GM10248 (cell line): ENCODE results near the gene RAB37.
A peak's percentile ranks its signal among the peaks of the same experiment; 100 is the strongest.

Source experiments
- CTCF ChIA-PET: fragments of 300-600 bp; sonication (Branson Sonifier 250); formaldehyde crosslinking; extraction: SDS; loops from one replicate; lab custom pipeline; 2021; ENCODE audit warnings: antibody characterized with exemption; lab: Yijun Ruan, JAX
- POLR2A ChIA-PET: fragments of 350-650 bp; sonication (Branson Sonifier 250); formaldehyde crosslinking; extraction: SDS; loops from one replicate; lab custom pipeline; 2020; ENCODE audit warnings: antibody characterized with exemption; lab: Yijun Ruan, JAX
- DNase-seq: peaks from one replicate; pipeline ENCODE4 v3.0.0; 2012; ENCODE audit errors: extremely low spot score
- TF ChIP-seq, protein P1 (sequence below): IDR thresholded peaks from 2 replicates; pipeline ENCODE4 v1.5.1; 2012; ENCODE audit warnings: mild to moderate bottlenecking, low read depth; ENCODE audit errors: extremely low read depth, missing control alignments, control extremely low read depth

Gene RAB37

DNA sequence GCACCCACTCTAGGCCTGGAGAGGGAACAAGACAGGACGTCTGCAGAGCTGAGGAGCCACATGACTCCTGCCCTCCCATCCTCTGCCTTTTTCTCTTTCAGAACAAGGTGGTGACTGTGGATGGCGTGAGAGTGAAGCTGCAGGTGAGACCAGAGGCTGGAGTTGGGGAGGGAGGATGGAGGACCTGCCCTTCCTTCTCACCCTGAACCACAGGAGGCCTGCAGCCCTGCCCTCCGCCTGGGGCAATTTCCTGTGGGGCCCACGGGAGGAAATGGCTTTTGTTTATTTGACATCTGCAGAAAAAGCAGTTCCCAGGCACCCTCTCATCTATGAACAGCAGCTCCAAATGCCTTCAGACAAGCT is 5.1 kb downstream of the RAB37 start:
- TF ChIP-seq, protein P1, sequence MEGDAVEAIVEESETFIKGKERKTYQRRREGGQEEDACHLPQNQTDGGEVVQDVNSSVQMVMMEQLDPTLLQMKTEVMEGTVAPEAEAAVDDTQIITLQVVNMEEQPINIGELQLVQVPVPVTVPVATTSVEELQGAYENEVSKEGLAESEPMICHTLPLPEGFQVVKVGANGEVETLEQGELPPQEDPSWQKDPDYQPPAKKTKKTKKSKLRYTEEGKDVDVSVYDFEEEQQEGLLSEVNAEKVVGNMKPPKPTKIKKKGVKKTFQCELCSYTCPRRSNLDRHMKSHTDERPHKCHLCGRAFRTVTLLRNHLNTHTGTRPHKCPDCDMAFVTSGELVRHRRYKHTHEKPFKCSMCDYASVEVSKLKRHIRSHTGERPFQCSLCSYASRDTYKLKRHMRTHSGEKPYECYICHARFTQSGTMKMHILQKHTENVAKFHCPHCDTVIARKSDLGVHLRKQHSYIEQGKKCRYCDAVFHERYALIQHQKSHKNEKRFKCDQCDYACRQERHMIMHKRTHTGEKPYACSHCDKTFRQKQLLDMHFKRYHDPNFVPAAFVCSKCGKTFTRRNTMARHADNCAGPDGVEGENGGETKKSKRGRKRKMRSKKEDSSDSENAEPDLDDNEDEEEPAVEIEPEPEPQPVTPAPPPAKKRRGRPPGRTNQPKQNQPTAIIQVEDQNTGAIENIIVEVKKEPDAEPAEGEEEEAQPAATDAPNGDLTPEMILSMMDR, result no peak
- POLR2A ChIA-PET, result no interaction called here
- DNase-seq, result peak; percentile 62
- CTCF ChIA-PET, result interaction anchor here (0.9 to 2.8 kb wide), 9 partner anchors 14 to 374 kb away, joined by 3 to 18 read pairs (median 4); no protein-coding TSS in a partner anchor

DNA sequence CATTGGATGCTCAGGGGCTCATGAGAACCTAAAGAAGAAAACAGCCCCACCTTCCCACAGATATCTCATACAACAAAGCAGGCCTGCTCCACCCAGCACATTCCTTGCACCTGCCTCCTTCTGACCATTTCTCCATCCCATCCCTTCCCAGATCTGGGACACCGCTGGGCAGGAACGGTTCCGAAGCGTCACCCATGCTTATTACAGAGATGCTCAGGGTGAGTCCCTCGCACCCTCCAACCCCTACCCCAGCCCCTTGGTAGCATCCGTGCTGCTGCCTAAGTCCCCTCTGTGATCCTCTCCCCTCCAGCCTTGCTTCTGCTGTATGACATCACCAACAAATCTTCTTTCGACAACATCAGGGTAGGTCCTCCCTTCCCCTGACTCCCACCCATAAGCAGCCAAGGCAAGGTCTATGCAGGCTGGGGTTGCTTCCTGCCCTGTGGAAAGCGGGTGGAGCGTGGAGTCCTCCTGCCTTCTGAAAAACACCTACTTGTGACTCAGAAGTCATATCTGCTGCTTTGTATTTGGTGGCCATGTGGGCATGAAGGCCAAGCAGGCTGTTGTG is 6.0 kb downstream of the RAB37 start:
- POLR2A ChIA-PET, result no interaction called here
- TF ChIP-seq, protein P1, result no peak
- CTCF ChIA-PET, result interaction anchor here (0.9 to 2.8 kb wide), 6 partner anchors 28 to 177 kb away, joined by 3 to 18 read pairs (median 6); no protein-coding TSS in a partner anchor
- no peak for DNase-seq

DNA sequence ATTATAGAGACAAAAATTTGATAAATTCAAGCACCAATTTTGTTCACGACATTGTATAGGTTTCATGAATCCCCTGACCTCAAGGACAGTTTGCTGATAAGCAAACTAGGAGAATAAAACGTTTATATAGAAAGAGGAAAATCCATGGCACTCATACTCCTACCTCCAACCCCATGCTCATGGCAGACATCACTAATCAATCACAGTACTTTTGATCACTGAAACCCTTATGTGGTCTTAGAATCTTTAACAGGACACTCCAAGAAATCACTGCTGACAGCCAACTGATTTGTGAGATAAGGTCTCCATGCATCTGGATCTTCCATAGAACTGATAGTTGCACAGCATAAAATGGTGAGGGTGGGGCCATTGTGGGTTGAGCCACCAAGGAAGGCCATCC is 6.7 kb downstream of the RAB37 start:
- DNase-seq, result no peak
- CTCF ChIA-PET, result interaction anchor here (0.9 to 4.0 kb wide), 14 partner anchors 10 to 218 kb away, joined by 3 to 88 read pairs (median 9); partner anchors contain the start of gene NAT9
- POLR2A ChIA-PET, result no interaction called here
- TF ChIP-seq, protein P1, result no peak

DNA sequence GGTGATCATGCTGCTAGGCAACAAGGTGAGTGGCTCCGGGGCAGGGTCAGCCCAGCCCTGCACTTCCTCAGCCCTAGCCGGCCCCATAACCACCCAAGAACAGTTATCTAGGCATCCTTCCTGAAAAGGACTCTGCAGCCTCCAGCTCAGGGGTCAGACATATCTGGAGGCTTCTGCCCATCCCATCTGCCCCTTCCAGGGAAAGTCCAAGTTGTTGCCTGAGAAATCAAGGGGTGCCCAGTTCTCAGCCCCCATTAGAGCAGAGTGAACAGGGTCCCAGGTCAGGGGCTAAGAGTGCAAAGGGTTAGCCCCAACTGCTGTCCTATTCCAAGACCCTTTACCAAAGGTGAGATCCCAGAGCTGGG is 7.3 kb downstream of the RAB37 start:
- ChIA-PET POLR2A (no interaction called here), CTCF (interaction anchor here (0.6 to 4.4 kb wide), 22 partner anchors 7 to 217 kb away, joined by 3 to 88 read pairs (median 7); partner anchors contain the start of genes FDXR, NAT9 and RAB37)
- DNase-seq, result no peak
- TF ChIP-seq, protein P1, result no peak

DNA sequence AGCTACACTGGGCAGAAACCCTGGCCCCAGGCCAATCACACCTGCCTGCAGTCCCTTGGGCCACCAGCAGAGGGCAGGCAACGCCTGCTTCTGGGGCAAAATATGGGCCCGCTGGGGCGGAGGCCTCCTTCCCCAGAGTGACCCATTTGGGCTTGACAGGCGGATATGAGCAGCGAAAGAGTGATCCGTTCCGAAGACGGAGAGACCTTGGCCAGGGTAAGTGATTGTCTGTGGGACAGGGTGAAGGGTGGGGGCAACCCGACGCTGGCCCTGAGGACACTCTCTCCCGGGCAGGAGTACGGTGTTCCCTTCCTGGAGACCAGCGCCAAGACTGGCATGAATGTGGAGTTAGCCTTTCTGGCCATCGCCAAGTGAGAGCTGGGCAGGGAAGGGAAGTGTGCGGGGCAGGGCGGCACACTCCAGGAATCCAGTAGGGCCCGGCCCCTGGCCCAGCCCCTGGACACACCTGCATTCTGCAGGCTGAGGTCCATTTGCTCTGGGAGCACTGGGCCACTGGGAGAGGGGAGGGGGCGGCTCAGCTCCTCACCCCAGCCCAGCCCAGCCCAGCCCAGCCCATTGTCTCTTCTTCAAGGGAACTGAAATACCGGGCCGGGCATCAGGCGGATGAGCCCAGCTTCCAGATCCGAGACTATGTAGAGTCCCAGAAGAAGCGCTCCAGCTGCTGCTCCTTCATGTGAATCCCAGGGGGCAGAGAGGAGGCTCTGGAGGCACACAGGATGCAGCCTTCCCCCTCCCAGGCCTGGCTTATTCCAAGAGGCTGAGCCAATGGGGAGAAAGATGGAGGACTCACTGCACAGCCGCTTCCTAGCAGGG is 7.9 kb downstream of the RAB37 start:
- ChIA-PET CTCF (interaction anchor here (0.6 to 4.4 kb wide), 31 partner anchors 8 to 217 kb away, joined by 3 to 88 read pairs (median 4); partner anchors contain the start of genes FDXR, NAT9 and RAB37), POLR2A (no interaction called here)
- TF ChIP-seq, protein P1, result peak; percentile 99
- peak; percentile 79 for DNase-seq

DNA sequence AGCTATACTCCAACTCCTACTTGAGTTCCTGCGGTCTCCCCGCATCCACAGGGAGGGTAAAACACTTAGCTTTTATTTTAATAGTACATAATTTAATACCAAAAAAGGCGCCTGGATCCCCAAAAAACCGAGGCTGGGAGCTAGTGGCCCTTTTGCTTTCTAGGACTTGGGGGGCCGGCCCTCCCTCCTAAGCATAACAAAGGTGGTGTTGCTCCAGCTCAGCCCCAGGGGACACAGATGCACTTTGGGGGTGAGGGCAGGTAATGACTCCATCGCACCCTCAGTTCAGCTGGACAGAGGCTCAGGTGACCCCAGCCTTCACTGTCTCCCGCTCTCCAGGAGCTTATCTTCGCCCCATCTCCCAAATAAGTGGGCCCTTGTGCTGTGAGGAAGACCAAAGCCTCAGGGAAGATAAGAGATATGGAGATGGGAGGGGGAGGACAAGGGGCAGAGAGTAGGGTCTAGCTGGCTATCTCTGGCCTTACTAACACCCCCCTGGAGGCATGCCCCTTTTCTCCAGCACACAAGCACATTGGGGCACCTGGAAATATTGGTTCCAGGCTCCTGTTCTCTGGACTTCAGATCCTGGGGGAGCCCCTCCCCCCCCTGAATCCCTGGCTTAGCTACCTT is 8.6 kb downstream of the RAB37 start:
- POLR2A ChIA-PET, result no interaction called here
- CTCF ChIA-PET, result interaction anchor here (0.7 to 4.4 kb wide), 25 partner anchors 8 to 216 kb away, joined by 3 to 88 read pairs (median 6); partner anchors contain the start of genes FDXR, NAT9 and RAB37
- TF ChIP-seq, protein P1, result no peak
- no peak for DNase-seq
